ENCODE measurements around the gene EXT2. TPM values are rescaled to one million over a fixed set of nuclear protein-coding genes. Genes with fewer than 3 reads are reported as not detected.

Gene EXT2
- total and polyA plus RNA-seq, 2 of the 13 experiments (the other 11 are each of a cell fraction or from before 2014, with no cell fraction given) = 61.5 to 68.7 TPM

DNA sequence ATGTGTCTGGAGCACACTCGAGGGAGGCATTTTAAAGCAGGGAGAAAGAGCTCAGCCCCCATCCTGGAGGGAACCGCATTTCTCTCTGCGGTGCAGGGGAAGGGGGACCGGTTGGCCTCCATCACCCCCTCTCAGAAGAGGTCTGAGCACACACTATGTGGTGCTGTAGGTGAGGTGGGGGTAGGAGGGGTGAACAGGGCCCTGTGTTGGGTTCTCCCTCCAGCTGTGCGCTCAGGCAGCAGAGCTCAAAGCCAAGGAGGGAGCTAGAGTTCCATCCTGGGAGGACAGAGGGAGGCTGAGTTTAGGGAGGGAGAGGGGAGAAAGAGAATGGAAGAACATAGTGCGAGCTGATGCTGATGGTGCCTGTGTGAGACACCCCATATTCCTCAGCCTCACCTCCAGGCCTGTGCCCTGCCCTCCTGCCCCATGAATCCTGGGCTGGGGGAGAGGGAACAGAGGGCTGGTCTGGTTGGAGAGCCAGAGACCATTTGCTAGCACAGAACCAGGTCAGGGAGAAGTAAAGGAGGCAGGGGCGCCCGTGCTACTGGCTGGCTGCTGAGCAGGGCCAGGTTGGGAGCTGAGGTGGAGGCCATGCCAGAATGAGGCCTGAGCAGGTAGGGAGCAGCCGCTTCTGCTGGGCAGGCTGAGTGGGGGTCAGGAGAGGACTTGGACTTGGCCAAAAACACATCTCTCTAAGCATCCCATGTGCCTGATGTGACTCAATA, 170.7 kb downstream of the EXT2 start:
- intact Hi-C loops (cut with micrococcal nuclease; ENCODE audit: unreplicated experiment) (no loop called here), in situ Hi-C loops (cut with HindIII; ENCODE audit: extremely low pct_ligation_motif_present, low pct_unique_long_range_greater_than_20kb) (no loop called here)
- FAIRE-seq = no peak
- H3K27ac ChIP-seq (ENCODE audit: extremely low read length, insufficient read depth, low read length) = no peak overlapping the region
- ChIA-PET POLR2A (no interaction called here), CTCF (ENCODE audit: low intra/inter-chr PET ratio, low total read pairs) (no interaction called here)
- WGBS (ENCODE audit: low lambda C conversion rate) = 54% methylated on average over 4 of the region's 9 CpGs
- DNase-seq (ENCODE audit: low spot score) = no peak
- no peaks in the 10 kb centered on the region for H4K20me1 ChIP-seq (ENCODE audit: insufficient read depth, low read length)
- no TSS peak for BruUV-seq (replicated peaks)
- H3K79me2 ChIP-seq (ENCODE audit: insufficient read depth, low read length) = no peaks in the 10 kb centered on the region
- no peak for ATAC-seq
- peaks cover 1 to 4% of the 10 kb centered on the region in 2 experiments; a peak in 3 of 5 replicates for H3K27me3 ChIP-seq (ENCODE audit: control insufficient read depth in 1 of 2, insufficient read depth in 2 of 2, low read length in 2 of 2)
- H3K4me1 ChIP-seq (ENCODE audit: insufficient read depth, low read length) = peaks cover 12% of the 10 kb centered on the region
- no peak overlapping the region for H3K9ac ChIP-seq (ENCODE audit: insufficient read depth, low read depth, low read length)
- no peaks in the 10 kb centered on the region for H3K36me3 ChIP-seq (replicated peaks in 1 of 2; ENCODE audit: control insufficient read depth in 1 of 2, insufficient read depth in 2 of 2, low read length in 2 of 2)
- no peaks in the 10 kb centered on the region for H3K9me3 ChIP-seq (ENCODE audit: low read length)
- H3K4me2 ChIP-seq (ENCODE audit: low read depth, low read length) = no peak overlapping the region
- H3K4me3 ChIP-seq (replicated peaks in 1 of 3; ENCODE audit: insufficient read depth in 1 of 3, low read depth in 2 of 3, low read length in 3 of 3) = no peak overlapping the region
- no peak overlapping the region for H2AFZ ChIP-seq (ENCODE audit: low read length)
- TF ChIP-seq, protein P1, sequence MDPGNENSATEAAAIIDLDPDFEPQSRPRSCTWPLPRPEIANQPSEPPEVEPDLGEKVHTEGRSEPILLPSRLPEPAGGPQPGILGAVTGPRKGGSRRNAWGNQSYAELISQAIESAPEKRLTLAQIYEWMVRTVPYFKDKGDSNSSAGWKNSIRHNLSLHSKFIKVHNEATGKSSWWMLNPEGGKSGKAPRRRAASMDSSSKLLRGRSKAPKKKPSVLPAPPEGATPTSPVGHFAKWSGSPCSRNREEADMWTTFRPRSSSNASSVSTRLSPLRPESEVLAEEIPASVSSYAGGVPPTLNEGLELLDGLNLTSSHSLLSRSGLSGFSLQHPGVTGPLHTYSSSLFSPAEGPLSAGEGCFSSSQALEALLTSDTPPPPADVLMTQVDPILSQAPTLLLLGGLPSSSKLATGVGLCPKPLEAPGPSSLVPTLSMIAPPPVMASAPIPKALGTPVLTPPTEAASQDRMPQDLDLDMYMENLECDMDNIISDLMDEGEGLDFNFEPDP (CRISPR knock-in tag; conservative IDR thresholded peaks at IDR 0.05) = no peak
- TF ChIP-seq MATR3 (CRISPR knock-in tag; IDR thresholded peaks at IDR 0.05) = no peak
- no peak for TF ChIP-seq ZNF180 (CRISPR knock-in tag; IDR thresholded peaks at IDR 0.05; ENCODE audit: borderline replicate concordance, low read depth)
- TF ChIP-seq, protein P2, sequence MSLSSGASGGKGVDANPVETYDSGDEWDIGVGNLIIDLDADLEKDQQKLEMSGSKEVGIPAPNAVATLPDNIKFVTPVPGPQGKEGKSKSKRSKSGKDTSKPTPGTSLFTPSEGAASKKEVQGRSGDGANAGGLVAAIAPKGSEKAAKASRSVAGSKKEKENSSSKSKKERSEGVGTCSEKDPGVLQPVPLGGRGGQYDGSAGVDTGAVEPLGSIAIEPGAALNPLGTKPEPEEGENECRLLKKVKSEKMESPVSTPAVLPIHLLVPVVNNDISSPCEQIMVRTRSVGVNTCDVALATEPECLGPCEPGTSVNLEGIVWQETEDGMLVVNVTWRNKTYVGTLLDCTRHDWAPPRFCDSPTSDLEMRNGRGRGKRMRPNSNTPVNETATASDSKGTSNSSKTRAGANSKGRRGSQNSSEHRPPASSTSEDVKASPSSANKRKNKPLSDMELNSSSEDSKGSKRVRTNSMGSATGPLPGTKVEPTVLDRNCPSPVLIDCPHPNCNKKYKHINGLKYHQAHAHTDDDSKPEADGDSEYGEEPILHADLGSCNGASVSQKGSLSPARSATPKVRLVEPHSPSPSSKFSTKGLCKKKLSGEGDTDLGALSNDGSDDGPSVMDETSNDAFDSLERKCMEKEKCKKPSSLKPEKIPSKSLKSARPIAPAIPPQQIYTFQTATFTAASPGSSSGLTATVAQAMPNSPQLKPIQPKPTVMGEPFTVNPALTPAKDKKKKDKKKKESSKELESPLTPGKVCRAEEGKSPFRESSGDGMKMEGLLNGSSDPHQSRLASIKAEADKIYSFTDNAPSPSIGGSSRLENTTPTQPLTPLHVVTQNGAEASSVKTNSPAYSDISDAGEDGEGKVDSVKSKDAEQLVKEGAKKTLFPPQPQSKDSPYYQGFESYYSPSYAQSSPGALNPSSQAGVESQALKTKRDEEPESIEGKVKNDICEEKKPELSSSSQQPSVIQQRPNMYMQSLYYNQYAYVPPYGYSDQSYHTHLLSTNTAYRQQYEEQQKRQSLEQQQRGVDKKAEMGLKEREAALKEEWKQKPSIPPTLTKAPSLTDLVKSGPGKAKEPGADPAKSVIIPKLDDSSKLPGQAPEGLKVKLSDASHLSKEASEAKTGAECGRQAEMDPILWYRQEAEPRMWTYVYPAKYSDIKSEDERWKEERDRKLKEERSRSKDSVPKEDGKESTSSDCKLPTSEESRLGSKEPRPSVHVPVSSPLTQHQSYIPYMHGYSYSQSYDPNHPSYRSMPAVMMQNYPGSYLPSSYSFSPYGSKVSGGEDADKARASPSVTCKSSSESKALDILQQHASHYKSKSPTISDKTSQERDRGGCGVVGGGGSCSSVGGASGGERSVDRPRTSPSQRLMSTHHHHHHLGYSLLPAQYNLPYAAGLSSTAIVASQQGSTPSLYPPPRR (CRISPR knock-in tag; IDR thresholded peaks at IDR 0.05; ENCODE audit: borderline replicate concordance) = no peak
- no peak for TF ChIP-seq ZNF883 (CRISPR knock-in tag; IDR thresholded peaks at IDR 0.05; ENCODE audit: not compliant biosample characterization)
- TF ChIP-seq KLF9 (CRISPR knock-in tag; IDR thresholded peaks at IDR 0.05; ENCODE audit: low read depth) = no peak
- no peak for TF ChIP-seq EEA1 (CRISPR knock-in tag; IDR thresholded peaks at IDR 0.05; ENCODE audit: borderline replicate concordance)
- no peak for TF ChIP-seq MEF2D (CRISPR knock-in tag; IDR thresholded peaks at IDR 0.05)
- TF ChIP-seq KDM1A (CRISPR knock-in tag; IDR thresholded peaks at IDR 0.05) = no peak
- TF ChIP-seq HNRNPH1 (optimal IDR thresholded peaks at IDR 0.05; ENCODE audit: low read depth, low read length) = no peak
- no peak for TF ChIP-seq POLR2AphosphoS5 (IDR thresholded peaks at IDR 0.05; ENCODE audit: low read depth, low read length)
- no peak for TF ChIP-seq ZNF451 (CRISPR knock-in tag; IDR thresholded peaks at IDR 0.05)
- TF ChIP-seq, protein P3, sequence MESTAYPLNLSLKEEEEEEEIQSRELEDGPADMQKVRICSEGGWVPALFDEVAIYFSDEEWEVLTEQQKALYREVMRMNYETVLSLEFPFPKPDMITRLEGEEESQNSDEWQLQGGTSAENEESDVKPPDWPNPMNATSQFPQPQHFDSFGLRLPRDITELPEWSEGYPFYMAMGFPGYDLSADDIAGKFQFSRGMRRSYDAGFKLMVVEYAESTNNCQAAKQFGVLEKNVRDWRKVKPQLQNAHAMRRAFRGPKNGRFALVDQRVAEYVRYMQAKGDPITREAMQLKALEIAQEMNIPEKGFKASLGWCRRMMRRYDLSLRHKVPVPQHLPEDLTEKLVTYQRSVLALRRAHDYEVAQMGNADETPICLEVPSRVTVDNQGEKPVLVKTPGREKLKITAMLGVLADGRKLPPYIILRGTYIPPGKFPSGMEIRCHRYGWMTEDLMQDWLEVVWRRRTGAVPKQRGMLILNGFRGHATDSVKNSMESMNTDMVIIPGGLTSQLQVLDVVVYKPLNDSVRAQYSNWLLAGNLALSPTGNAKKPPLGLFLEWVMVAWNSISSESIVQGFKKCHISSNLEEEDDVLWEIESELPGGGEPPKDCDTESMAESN (CRISPR knock-in tag; conservative IDR thresholded peaks at IDR 0.05) = no peak
- TF ChIP-seq, protein P4, sequence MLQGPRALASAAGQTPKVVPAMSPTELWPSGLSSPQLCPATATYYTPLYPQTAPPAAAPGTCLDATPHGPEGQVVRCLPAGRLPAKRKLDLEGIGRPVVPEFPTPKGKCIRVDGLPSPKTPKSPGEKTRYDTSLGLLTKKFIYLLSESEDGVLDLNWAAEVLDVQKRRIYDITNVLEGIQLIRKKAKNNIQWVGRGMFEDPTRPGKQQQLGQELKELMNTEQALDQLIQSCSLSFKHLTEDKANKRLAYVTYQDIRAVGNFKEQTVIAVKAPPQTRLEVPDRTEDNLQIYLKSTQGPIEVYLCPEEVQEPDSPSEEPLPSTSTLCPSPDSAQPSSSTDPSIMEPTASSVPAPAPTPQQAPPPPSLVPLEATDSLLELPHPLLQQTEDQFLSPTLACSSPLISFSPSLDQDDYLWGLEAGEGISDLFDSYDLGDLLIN (CRISPR knock-in tag; IDR thresholded peaks at IDR 0.05; ENCODE audit: borderline replicate concordance) = no peak
- no peak for TF ChIP-seq RBFOX2 (IDR thresholded peaks at IDR 0.05; ENCODE audit: low read depth, low read length)
